CD14-positive monocyte (primary cell): ENCODE data around the gene TMEM244. TPM values are rescaled to one million over a fixed set of nuclear protein-coding genes. Genes with fewer than 3 reads are reported as not detected.

Experiments
- DNase-seq, 3 donors: peaks; one replicate each; pipeline ENCODE4 v3.0.0-alpha.2; 2011 to 2022
- H2AFZ ChIP-seq: 2 replicates; pipeline ENCODE4 v1.6.0; 2012; ENCODE audit warnings: mild to moderate bottlenecking, low read depth, low read length, inconsistent platforms; ENCODE audit not compliant: insufficient read depth, poor library complexity, severe bottlenecking
- H3K27ac ChIP-seq, 2 donors: 1 replicate in 1 of 2; 2 replicates in 1 of 2; pipeline ENCODE4 v1.5.1; 2012 to 2013; ENCODE audit warnings: low read length in 2 of 2, control low read depth in 1 of 2, inconsistent platforms in 1 of 2, low read depth in 1 of 2, mild to moderate bottlenecking in 1 of 2
- H3K27me3 ChIP-seq, 2 donors: one replicate each; pipeline versions ENCODE4 v1.6.0 to v1.6.1; 2011 to 2013; ENCODE audit warnings: low read length in 2 of 2; ENCODE audit not compliant: control insufficient read depth in 2 of 2, insufficient read depth in 2 of 2
- H3K36me3 ChIP-seq, 2 donors: replicated peaks in 1 of 2; 1 replicate in 1 of 2; 2 replicates in 1 of 2; pipeline versions ENCODE4 v1.5.1 to v1.6.1; 2012 to 2013; ENCODE audit warnings: low read length in 2 of 2, control low read depth in 1 of 2, inconsistent platforms in 1 of 2, mild to moderate bottlenecking in 1 of 2; ENCODE audit not compliant: insufficient read depth in 2 of 2, control insufficient read depth in 1 of 2
- H3K4me1 ChIP-seq, 2 donors: 1 replicate in 1 of 2; 2 replicates in 1 of 2; pipeline versions ENCODE4 v1.5.1 to v1.6.1; 2012 to 2013; ENCODE audit warnings: low read length in 2 of 2, control low read depth in 1 of 2, inconsistent platforms in 1 of 2, mild to moderate bottlenecking in 1 of 2, moderate library complexity in 1 of 2; ENCODE audit not compliant: insufficient read depth in 2 of 2, control insufficient read depth in 1 of 2
- H3K4me2 ChIP-seq: replicated peaks from 2 replicates; pipeline ENCODE3; 2012; ENCODE audit warnings: low read length, moderate library complexity, mild to moderate bottlenecking; ENCODE audit not compliant: poor library complexity, severe bottlenecking; ENCODE audit errors: extremely low read depth
- H3K4me3 ChIP-seq, 3 experiments: fragments of 200-600 bp in 1 of 3; sonication (generic) in 1 of 3; replicated peaks in 1 of 3; 1 replicate in 2 of 3; 2 replicates in 1 of 3; pipeline ENCODE4 v1.5.1; 2011 to 2013; ENCODE audit warnings: low read length in 3 of 3, mild to moderate bottlenecking in 3 of 3, control low read depth in 2 of 3, low read depth in 2 of 3, inconsistent platforms in 1 of 3, moderate library complexity in 1 of 3
- H3K79me2 ChIP-seq: 2 replicates; pipeline ENCODE4 v1.6.0; 2012; ENCODE audit warnings: mild to moderate bottlenecking, control low read depth, inconsistent platforms, low read length, moderate library complexity; ENCODE audit not compliant: insufficient read depth
- H3K9ac ChIP-seq: 2 replicates; pipeline ENCODE4 v1.6.0; 2017; ENCODE audit warnings: low read length, mild to moderate bottlenecking; ENCODE audit not compliant: insufficient read depth, poor library complexity, severe bottlenecking
- H3K9me3 ChIP-seq, 2 donors: replicated peaks in 1 of 2; 1 replicate in 1 of 2; 2 replicates in 1 of 2; pipeline versions ENCODE4 v1.5.1 to v1.6.1; 2012 to 2013; ENCODE audit warnings: low read length in 2 of 2, control low read depth in 1 of 2; ENCODE audit not compliant: control insufficient read depth in 1 of 2, insufficient read depth in 1 of 2
- H4K20me1 ChIP-seq: 2 replicates; pipeline ENCODE4 v1.6.0; 2012; ENCODE audit warnings: mild to moderate bottlenecking, low read length, control low read depth, moderate library complexity; ENCODE audit not compliant: insufficient read depth
- H3K27ac Mint-ChIP-seq, 7 donors: one replicate each; pipeline ENCODE4 v1.8.0; 2020; ENCODE audit warnings: mild to moderate bottlenecking in 7 of 7, mixed read lengths in 7 of 7, moderate library complexity in 6 of 7, inconsistent platforms in 2 of 7
- H3K27me3 Mint-ChIP-seq, 3 donors: one replicate each; pipeline ENCODE4 v1.8.0; 2021 to 2022; ENCODE audit warnings: low read depth in 3 of 3, mild to moderate bottlenecking in 3 of 3, mixed read lengths in 3 of 3, moderate library complexity in 3 of 3, inconsistent platforms in 1 of 3
- H3K36me3 Mint-ChIP-seq, 2 donors: one replicate each; pipeline ENCODE4 v1.8.0; 2020; ENCODE audit warnings: mixed read lengths in 2 of 2, inconsistent platforms in 1 of 2, mild to moderate bottlenecking in 1 of 2
- H3K4me1 Mint-ChIP-seq: one replicate; pipeline ENCODE4 v1.8.0; 2020; ENCODE audit warnings: mild to moderate bottlenecking, mixed read lengths
- H3K4me3 Mint-ChIP-seq, 2 donors: one replicate each; pipeline ENCODE4 v1.8.0; 2020; ENCODE audit warnings: mild to moderate bottlenecking in 2 of 2, mixed read lengths in 2 of 2, moderate library complexity in 1 of 2
- H3K9me3 Mint-ChIP-seq, 7 donors: one replicate each; pipeline ENCODE4 v1.8.0; 2020 to 2022; ENCODE audit warnings: mixed read lengths in 7 of 7, mild to moderate bottlenecking in 6 of 7, moderate library complexity in 6 of 7, inconsistent platforms in 2 of 7
- CTCF ChIP-seq: fragments of 200-600 bp; IDR thresholded peaks from one replicate; pipeline ENCODE4 v1.8.0; 2022; ENCODE audit warnings: antibody characterized with exemption, mild to moderate bottlenecking
- WGBS: methylation state at CpG from one replicate; pipeline ENCODE4 v1.1.5; 2013; ENCODE audit warnings: missing lambda C conversion rate; ENCODE audit not compliant: insufficient coverage; 5-methylcytosine and 5-hydroxymethylcytosine counted together
- intact Hi-C, 2 donors: fragments of 100-400 bp; cut with micrococcal nuclease; formaldehyde crosslinking; loops; one replicate each; pipeline versions ENCODE4 v1.15.0 to v1.15.1; 2023
- polyA minus RNA-seq: library from RNA; depleted of rRNA, polyadenylated mRNA; stranded (reverse); fragments of >200 nt; gene quantifications from 2 replicates; pipeline ENCODE4 v1.2.3, GENCODE V29; 2012
- polyA plus RNA-seq, 3 donors: library from polyadenylated mRNA; depleted of rRNA in 1 of 3; unstranded in 2 of 3; stranded (reverse) in 1 of 3; fragments of 300-500 nt in 2 of 3; fragments of >200 nt in 1 of 3; fragmentation: Illumina TruSeq in 2 of 3; gene quantifications; 1 replicate in 2 of 3; 2 replicates in 1 of 3; pipeline ENCODE4 v1.2.3, GENCODE V29; 2012 to 2021
- total RNA-seq, 12 experiments: library from RNA in 1 of 12; stranded (reverse) in 1 of 12; fragments of 120-200 nt in 1 of 12; gene quantifications; one replicate each; pipeline ENCODE4 v1.2.4 and lab custom pipeline; 2013 to 2026; ENCODE audit warnings: mixed read lengths in 6 of 12, inconsistent platforms in 1 of 12

Gene TMEM244, protein sequence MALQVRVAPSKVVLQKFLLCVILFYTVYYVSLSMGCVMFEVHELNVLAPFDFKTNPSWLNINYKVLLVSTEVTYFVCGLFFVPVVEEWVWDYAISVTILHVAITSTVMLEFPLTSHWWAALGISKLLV
- not detected for total RNA-seq (2013)
- polyA plus RNA-seq (not detected), polyA minus RNA-seq (not detected in 2 replicates), total RNA-seq (lab: John Stamatoyannopoulos, UW) (0 to 1.2 (median 0) reads per million in 11 experiments)

DNA sequence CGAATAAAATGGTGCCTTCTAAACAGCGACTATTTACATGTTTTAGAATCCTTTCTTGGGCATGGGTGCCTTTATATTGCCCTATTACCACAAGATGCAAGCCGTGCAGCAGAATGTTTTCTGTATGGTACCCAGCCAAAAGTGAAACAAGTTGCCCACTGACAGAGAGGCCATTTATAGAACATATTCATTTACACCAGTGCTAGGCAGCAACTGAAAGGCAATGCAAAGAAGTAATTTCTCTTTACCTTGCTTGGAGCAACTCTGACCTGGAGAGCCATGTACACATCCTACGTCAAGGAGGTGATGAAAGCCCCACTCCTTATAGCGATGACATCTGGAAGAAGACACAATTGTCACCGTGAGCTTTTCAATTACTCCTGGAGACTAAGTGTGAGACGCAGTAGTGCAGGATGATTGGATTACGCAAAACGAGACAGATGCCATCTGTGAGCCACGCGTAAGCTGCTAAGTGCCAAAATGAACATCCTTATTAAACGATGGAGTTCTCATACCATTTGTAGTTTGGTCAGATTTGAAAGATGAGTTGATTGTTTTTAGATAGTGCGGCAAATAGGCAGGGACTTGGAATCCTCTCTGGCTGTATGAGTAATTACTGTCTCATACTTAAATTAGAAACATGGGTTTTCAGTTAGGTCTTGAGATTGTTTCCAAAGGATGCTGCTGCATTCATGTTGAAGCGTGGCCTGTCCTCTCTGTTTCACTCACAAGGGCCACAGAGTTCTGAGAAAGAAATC, at the start of gene TMEM244:
TSS of gene TMEM244 (minus strand) at position 408 of the 758 bp plus-strand sequence. CDS start at position 281, 127 bp downstream.
- no peaks in the 10 kb centered on the region for H3K27me3 Mint-ChIP-seq
- H3K9me3 ChIP-seq: peaks cover 0 to 2% of the 10 kb centered on the region in 2 donors
- no peaks in the 10 kb centered on the region for H3K36me3 ChIP-seq
- no peaks in the 10 kb centered on the region for H3K79me2 ChIP-seq
- H3K27me3 ChIP-seq: no peaks in the 10 kb centered on the region
- 93% methylated on average over 12 of the region's 14 CpGs for WGBS
- DNase-seq: no peak
- no peak within 1 kb of the TSS for H3K4me2 ChIP-seq
- H3K9ac ChIP-seq: no peak within 1 kb of the TSS
- H3K4me3 ChIP-seq: no peak within 1 kb of the TSS
- H4K20me1 ChIP-seq: no peaks in the 10 kb centered on the region
- H3K36me3 Mint-ChIP-seq: no peaks in the 10 kb centered on the region
- no peak within 1 kb of the TSS for H3K27ac ChIP-seq
- peak within 1 kb of the TSS in 1 of 7 donors; percentile 54 for H3K27ac Mint-ChIP-seq
- peaks cover 0 to 4% (median 2%) of the 10 kb centered on the region in 7 donors for H3K9me3 Mint-ChIP-seq
- intact Hi-C loops: no loop called here
- H3K4me1 ChIP-seq: no peaks in the 10 kb centered on the region
- H2AFZ ChIP-seq: no peak within 1 kb of the TSS
- H3K4me1 Mint-ChIP-seq: peaks cover 3% of the 10 kb centered on the region
- TF ChIP-seq CTCF: no peak
- no peak within 1 kb of the TSS for H3K4me3 Mint-ChIP-seq

DNA sequence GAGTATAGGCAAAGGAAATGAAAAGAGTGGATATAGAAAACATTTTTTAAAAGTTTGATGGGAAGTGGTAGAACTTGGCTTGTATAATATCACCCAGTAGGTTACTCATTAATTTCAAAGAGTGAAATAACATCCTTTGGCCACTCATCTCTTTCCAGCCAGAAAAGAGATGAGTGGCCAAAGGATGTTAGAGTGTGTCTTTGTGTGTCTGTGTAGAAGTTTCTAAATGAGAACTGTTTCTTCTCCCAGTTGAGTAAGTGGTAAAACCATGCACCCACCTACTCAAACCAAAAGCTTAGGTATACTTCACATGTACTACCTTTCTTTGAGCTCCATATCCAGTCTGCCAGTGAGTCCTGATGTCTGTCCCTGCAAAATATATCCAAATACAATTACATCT, 47.7 kb upstream of the TMEM244 start:
- no peaks in the 10 kb centered on the region for H3K27me3 ChIP-seq
- H3K36me3 ChIP-seq: no peaks in the 10 kb centered on the region
- no peak for DNase-seq
- H3K4me3 ChIP-seq: no peak overlapping the region
- no peak overlapping the region for H3K9ac ChIP-seq
- Mint-ChIP-seq H3K4me1 (peaks cover 11% of the 10 kb centered on the region), H3K4me3 (no peak overlapping the region), H3K27ac (peak overlapping the region in 2 of 7 donors; percentile 4 to 49), H3K9me3 (peaks cover 0 to 2% (median 0%) of the 10 kb centered on the region in 7 donors), H3K27me3 (peaks cover 0 to 2% (median 0%) of the 10 kb centered on the region in 3 donors), H3K36me3 (no peaks in the 10 kb centered on the region)
- no peak overlapping the region for H3K4me2 ChIP-seq
- peaks cover 24 to 27% of the 10 kb centered on the region in 2 donors for H3K4me1 ChIP-seq
- H4K20me1 ChIP-seq: no peaks in the 10 kb centered on the region
- no peak overlapping the region for H2AFZ ChIP-seq
- no peak overlapping the region for H3K27ac ChIP-seq
- no peak for TF ChIP-seq CTCF
- no peaks in the 10 kb centered on the region for H3K79me2 ChIP-seq
- intact Hi-C loops: no loop called here
- no peaks in the 10 kb centered on the region for H3K9me3 ChIP-seq
